ENCODE data around the gene REEP1.
"Not testable (repeated sequence)": the region's sequence is repeated elsewhere in the genome, so short reads cannot be mapped to it uniquely, and the experiment has no call there.

GRCh38 chr2:86200564-86200963 lies 136.9 kb downstream of the REEP1 start:
- TF ChIP-seq, protein P1, sequence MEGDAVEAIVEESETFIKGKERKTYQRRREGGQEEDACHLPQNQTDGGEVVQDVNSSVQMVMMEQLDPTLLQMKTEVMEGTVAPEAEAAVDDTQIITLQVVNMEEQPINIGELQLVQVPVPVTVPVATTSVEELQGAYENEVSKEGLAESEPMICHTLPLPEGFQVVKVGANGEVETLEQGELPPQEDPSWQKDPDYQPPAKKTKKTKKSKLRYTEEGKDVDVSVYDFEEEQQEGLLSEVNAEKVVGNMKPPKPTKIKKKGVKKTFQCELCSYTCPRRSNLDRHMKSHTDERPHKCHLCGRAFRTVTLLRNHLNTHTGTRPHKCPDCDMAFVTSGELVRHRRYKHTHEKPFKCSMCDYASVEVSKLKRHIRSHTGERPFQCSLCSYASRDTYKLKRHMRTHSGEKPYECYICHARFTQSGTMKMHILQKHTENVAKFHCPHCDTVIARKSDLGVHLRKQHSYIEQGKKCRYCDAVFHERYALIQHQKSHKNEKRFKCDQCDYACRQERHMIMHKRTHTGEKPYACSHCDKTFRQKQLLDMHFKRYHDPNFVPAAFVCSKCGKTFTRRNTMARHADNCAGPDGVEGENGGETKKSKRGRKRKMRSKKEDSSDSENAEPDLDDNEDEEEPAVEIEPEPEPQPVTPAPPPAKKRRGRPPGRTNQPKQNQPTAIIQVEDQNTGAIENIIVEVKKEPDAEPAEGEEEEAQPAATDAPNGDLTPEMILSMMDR (conservative IDR thresholded peaks at IDR 0.05; ENCODE audit: low read depth, low read length), result not testable (repeated sequence)
- TF ChIP-seq EZH2 (IDR thresholded peaks at IDR 0.05; ENCODE audit: borderline replicate concordance, low read depth, low read length, poor library complexity, severe bottlenecking), result not testable (repeated sequence)
